Anterior cingulate cortex (tissue), 58 donors: ENCODE data around the gene NIPBL.
"Not testable (repeated sequence)": the region's sequence is repeated elsewhere in the genome, so short reads cannot be mapped to it uniquely, and the experiment has no call there.

Experiments used
- DNase-seq, 58 donors: peaks; one replicate each; lab custom pipeline; 2025; lab: John Stamatoyannopoulos, UW

Gene NIPBL

DNA sequence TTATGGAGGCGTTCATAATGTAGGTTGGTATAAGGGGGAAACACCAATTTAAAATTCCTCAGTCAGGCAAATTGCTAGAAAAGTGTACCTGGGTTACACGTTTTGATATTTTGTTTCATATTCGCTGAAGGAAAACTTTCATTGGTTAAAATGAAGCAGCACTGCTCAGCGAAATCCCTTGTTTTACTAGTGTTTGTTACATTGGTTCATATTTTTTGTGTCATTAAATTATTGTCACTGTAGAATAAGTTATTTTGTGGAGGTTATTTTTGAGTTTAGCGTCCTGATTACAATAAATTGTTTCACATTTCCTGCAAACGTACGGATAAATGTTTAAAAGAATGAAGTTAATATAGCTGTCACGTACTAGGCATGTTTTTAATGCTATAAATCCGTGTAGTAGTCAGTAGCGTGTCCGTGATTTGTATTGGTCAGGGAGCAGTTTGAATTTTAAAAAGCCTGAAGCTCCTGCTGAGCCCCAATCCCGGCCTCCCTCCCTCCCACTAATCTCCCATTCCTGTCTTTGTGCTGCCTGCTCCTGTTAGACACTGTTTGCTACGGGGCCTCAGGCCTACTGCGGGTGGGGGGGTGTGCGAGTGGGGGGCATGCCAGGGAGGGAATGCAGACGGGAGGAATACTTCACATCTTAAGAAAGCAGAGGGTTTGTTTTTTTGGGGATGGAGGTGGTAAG lies 2.0 kb downstream of the NIPBL start:
- DNase-seq, result peak in 12 of 58 donors; percentile 2 to 21 (median 9)

DNA sequence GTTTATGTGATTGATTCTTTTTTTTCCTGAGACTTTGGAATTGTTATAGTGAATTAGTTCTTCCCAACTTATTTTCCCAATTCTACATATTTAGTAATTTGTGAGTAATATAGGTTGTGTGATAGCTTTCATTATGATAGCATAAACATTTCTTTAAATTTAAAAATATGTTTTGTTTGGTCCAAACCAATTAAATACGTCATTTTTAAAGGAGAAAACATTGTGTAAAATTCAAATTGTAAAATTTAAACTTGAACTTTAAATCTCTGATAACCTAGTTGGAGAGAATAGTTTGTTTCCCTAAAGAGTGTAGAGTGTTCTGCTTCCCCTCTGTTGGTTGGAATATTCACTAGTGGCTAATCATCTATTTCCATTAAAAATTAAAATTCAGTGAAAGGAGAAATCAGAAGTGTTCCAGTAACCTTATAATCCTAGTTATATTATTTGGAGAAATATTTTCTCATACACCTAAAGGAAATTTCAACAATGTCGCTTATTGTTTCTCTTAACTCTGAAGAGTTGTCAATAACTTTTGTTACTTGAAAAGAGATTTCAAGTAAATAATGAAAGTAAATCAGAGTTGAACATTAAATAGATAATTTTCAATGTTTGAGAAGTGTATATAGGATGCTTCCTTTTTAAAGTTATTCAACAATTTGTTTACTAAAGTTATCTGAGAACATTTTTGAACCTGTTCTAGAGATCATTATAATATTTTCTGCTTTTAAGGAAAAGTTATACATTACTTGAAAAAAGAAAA lies 2.9 kb downstream of the NIPBL start:
- DNase-seq, result no peak

DNA sequence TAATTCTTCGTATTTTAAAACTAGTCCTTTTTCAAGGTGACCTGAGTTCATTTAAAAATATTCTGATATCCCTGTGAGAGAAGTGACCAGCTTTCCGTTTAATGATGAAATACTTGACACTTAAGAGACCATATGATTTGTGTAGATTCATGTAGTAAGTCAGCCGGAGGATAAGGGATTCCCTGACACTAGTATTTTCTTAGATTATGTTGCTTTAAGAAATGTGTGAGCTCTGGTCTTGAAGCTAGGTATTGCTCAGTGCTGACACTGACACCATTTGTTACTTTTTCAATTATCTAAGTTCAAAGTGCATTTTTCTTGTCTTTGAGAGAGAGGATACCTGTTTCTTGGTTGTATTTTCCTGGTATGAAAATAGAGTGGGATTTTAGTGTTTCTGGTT lies 4.2 kb downstream of the NIPBL start:
- DNase-seq, result no peak

DNA sequence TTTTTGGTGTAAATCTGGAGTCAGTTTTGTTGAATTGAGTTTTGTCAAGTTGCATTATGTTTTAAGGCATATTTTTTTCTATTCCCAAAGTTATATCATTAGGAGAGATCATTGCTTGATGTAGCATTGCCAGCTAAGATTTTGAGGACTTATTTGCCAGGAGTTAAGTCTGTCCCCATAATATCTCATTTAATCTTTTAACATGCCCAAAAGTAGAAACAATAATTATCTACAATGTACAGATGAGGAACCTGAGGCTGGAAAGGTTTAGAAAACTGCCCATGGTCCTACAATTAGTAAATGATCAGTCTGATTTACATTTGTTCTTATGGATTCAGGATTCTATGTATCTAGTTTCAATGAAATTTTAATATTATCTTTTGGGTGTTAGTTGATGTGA lies 4.7 kb downstream of the NIPBL start:
- no peak for DNase-seq

DNA sequence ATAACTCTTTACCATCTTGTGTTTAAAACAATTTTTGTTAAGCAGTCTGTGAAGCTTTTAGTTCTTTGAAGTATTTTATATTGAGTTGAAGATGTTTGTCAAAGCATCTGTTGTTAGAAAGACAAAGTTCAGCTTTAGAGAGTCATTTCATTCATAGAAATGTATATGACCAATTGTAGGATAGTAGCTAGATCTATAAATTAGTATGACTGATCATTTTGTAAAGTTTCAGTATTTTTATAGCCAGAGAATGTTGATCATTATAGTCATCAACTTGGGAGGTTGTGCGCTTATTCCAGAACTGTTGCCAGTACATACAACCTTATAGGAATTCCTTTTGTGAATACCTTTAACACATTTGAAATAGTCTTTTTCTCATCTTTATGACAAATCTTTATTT lies 5.2 kb downstream of the NIPBL start:
- DNase-seq, result no peak

DNA sequence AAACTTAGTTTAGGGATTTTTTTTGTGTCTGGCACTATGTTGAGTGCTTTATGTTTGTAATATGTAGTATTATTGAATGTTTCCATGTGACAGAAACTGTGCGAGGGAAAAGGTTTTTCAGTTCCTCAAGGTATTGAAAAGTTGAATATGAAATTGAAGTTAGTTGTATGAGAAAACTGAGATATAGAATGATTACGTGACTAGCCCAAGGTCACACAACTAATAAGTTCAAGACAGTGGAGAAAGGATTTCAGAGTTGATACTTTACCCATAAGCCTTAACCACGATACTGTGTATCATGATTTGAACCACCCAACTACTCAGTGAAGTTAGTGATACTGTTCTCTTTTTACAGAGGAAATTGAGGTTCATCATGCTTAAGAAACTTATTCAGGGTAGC lies 5.7 kb downstream of the NIPBL start:
- no peak for DNase-seq

DNA sequence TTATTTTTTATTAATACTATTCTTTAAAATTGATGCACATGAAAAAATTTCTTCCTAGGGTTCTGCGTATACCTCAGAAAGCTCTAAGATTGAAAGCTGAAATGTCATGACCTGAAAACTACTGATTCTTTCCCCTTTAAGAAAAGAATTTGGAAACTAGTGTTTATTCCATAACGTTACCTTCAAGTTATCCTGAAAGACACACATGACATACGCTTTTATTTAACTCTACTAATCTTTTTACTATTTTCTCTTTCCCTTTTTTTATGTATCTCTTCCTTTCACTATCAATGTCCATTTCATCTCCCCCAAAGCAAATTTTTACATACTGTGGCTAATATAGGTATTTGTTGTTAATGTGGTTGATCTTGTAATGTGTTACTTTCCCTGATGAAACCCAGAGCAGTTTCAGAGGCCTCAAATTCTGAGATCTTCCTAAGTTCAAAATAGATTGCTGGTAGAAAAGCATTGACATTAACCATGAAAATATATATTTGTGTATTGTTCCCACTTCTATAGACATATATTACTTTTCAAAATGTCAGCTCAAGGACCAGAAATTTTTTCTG lies 7.4 kb downstream of the NIPBL start:
- no peak for DNase-seq

DNA sequence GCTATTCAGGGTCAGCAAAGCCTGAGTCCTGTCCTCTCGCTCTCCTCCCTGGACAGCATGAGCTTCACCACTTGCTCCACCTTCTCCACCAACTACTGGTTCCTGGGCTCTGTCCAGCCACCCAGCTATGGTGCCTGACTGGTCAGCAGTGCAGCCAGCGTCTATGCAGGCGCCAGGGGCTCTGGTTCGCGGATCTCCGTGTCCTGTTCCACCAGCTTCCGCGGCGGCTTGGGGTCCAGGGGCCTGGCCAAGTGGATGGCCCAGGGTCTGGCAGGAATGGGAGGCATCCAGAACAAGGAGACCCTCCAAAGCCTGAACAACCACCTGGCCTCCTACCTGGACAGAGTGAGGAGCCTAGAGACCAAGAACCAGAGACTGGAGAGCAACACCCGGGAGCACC lies 8.6 kb downstream of the NIPBL start:
- peak in 1 of 58 donors; percentile 2 for DNase-seq

DNA sequence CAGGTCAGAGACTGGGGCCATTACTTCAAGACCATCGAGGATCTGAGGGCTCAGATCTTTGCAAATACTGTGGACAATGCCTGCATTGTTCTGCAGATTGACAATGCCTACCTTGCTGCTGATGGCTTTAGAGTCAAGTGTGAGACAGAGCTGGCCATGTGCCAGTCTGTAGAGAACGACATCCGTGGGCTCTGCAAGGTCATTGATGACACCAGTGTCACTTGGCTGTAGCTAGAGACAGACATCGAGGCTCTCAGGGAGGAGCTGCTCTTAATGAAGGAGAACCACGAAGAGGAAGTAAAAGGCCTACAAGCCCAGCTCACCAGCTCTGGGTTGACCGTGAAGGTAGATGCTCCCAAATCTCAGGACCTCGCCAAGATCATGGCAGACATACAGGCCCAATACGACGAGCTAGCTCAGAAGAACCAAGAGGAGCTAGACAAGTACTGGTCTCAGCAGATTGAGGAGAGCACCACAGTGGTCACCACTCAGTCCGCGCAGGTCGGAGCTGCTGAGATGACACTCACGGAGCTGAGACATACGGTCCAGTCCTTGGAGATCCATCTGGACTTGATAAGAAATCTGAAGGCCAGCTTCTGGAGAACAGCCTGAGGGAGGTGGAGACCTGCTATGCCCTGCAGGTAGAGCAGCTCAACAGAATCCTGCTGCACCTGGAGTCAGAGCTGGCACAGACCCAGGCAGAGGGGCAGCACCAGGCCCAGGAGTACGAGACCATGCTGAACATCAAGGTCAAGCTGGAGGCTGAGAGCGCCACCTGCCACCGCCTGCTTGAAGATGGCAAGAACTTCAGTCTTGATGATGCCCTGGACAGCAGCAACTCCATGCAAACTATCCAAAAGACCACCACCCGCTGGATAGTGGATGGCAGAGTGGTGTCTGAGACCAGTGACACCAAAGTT lies 9.3 kb downstream of the NIPBL start:
- DNase-seq, result peak in 1 of 58 donors; percentile 29

DNA sequence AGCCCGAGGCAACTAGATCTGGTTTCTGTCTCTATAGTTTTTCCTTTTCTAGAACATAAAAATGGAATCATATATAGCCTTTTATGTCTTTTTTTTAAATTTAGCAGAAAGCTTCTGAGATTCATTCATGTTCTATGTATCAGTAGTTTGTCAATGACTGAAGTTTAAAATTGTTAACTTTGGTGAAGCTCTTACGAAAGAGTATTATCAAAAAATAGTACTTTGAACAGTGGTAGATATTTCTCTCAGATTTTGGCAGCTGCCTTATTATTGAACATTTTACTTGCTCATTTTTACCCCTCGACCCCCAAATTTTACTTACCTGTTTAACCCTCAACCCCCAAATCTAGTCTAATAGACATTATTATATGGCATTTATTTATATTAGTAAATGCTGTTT lies 10.2 kb downstream of the NIPBL start:
- DNase-seq, result no peak

DNA sequence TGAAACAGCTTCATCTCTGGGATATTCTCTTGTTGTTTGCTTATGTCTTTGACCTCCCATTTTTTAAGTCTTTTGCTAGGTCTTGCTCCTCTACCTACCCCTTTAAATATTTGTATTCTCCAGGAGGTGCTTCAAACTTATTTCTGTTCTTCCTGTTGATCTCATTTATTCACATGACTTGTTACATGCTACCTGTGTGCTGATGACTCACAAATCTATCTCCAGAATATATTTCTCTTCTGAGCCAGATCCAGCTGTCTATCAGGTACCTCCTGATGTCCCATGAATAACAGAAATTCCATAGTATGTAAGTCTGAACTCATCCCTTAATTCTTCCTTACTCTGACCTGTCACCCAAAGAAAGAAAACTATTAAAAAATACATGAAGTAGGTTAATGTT lies 11.0 kb downstream of the NIPBL start:
- no peak for DNase-seq

DNA sequence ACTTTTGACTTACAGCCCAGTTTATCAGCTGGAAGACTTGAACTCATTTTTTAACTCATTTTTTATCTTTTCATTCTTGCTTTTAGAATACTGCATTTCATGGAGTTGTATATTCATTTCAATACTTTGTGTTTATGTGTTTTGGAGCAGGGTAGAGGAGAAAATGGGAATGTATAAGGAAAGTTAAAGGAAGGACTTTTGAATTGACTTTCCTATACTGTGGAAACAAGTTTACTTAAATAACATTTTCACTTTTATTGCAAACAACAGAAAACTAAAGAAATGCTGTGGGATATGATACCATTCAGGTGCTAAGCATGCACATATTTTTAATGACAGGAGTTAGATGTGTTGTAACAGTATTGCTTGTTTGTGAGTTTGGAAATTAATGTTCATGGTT lies 11.7 kb downstream of the NIPBL start:
- DNase-seq, result no peak

DNA sequence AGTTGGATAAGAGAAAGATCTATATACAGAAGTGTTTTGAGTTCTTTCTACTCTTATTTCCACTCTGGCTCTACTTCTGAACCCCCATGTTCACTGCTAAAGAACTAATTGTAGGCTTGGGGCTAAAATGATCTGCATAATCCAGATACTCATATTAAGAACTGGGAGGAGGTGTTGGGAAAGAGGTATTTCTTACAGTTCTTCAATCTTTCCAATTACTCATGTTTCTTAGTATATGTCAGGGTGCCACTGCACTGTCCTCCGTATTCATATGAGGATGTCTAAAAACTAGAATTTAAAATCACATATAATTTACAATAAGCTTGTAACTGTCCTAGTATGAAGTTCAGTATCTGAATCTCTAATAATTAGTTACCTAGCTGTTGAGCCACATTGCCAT lies 12.7 kb downstream of the NIPBL start:
- no peak for DNase-seq

DNA sequence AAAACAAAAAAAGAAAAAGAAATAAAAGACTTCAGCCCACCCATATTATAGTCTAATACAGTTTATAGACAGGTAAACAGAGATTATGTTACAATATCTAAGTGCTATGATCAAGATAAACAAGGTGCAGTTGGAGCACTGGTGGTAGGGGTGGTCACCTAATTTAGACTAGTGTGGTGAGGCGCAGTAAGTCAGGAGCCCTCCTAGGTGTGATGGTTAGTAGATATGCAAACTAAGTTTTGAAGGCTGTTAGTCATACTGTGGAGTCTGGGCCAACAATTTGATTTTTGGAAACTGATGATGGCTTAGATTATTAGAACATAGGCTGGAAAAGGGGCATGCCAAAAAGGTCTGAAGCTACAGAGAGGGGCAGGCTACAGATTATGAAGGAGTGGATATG lies 14.7 kb downstream of the NIPBL start:
- no peak for DNase-seq

DNA sequence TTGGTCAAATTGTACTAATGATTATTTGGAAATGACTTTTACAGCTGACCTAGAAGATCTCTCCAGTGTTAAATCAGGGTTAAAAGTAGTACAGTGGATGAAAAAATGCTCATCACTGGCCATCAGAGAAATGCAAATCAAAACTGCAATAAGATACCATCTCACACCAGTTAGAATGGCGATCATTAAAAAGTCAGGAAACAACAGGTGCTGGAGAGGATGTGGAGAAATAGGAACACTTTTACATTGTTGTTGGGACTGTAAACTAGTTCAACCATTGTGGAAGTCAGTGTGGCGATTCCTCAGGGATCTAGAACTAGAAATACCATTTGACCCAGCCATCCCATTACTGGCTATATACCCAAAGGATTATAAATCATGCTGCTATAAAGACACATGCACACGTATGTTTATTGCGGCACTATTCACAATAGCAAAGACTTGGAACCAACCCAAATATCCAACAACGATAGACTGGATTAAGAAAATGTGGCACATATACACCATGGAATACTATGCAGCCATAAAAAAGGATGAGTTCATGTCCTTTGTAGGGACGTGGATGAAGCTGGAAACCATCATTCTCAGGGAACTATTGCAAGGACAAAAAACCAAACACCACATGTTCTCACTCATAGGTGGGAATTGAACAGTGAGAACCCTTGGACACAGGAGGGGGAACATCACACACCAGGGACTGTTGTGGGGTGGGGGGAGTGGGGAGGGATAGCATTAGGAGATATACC lies 15.7 kb downstream of the NIPBL start:
- not testable (repeated sequence) for DNase-seq

DNA sequence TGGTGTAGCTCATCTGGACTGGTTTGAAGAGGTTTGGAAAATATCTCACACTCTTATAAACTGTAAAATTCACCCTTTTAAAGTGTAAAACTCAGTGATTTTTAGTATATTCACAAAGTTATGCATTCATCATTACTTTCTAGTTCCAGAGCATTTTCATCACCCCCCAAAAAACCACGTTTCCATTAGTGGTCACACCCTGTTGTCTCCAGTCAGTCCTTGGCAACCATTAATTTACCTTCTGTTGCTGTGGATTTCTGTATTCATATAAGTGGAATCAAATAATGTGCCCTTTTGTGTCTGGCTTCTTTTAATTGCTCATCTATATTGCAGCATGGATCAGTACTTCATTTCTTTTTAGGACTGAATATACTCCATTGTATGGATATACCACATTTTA lies 18.4 kb downstream of the NIPBL start:
- DNase-seq, result no peak

DNA sequence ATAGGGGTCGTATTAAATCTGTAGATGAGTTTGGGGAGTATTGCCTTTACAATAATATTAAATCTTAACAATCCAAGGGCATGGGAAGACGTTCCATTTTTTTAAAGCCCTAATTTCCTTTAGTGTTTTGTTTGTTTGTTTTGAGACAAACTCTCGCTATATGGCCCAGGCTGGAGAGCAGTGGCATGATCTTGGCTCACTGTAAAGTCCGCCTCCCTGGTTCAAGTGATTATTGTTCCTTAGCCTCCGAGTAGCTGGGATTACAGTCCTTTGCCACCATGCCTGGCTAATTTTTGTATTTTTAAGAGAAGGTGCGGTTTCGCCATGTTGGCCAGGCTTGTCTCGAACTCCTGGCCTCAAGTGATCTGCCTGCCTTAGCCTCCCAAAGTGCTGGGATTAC lies 19.9 kb downstream of the NIPBL start:
- DNase-seq, result no peak

DNA sequence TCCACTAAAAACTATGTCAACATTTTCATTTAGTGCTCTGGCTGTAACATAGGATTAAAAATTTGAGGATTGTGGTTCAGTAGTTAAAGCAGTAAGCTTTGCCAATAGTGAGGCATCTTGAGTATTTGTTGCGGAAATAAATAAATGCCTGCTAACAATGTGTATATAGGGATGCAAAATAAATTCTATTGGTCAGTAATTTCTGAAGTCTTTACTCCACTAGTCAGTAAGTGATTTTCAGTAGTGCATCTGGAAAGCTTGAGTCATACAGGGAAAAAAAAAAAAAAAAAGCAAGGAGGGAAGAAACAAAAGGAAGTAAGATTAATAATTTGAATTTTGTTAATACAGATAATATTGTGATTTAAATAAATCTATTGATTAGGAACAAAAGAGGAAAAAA lies 21.0 kb downstream of the NIPBL start:
- DNase-seq, result no peak

DNA sequence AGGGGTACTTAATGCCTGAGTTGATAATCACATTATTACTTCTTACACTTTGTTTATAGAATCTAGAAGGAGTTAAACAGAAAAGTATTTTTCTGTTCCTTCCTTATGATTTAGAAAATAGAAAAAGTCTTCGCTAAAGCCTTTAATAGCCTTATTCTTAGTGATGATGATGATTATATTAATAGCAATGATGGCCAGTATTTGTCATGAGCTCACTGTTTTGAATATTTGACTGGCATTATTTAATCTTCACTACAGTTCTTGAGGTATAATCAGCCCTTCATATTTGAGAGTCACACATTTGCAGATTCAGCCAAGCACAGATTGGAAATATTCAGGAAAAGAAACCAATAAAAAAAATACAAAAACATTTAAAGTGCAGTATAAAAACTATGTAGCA lies 23.3 kb downstream of the NIPBL start:
- no peak for DNase-seq

DNA sequence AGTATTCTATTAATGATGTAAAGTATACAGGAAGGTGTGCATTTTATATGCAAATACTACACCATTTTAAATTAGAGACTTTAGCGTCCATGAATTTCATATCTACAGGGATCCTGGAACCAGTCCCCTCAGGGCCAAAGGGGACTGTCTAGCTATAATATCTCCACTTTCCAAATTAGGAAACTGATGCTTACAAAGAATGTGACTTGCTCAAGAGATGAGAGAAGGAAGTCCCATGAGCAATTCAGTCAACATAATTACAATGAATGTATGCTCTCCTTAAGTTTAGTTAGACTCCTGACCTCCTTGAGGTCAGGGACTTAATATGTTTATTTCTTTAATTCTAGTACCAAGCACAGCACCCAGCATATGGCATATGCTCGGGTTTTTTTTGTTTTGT lies 23.7 kb downstream of the NIPBL start:
- DNase-seq, result no peak
